ENCODE results near the gene DPT.

The DPT gene

GRCh38 chr1:168664069-168664834, 64.8 kb downstream of the DPT start:
- DNase-seq (ENCODE audit: low spot score in 2 of 2) (no peak), ATAC-seq (replicated peaks; ENCODE audit: extremely low read depth, poor library complexity, severe bottlenecking) (no peak)
- no peaks in the 10 kb centered on the region for H3K4me1 Mint-ChIP-seq
- H3K36me3 Mint-ChIP-seq (ENCODE audit: insufficient read depth), result no peaks in the 10 kb centered on the region
- no peak overlapping the region for H3K27ac Mint-ChIP-seq (ENCODE audit: low read depth)
- no peak overlapping the region for H3K4me3 Mint-ChIP-seq
- H3K27me3 Mint-ChIP-seq, result peaks cover 19% of the 10 kb centered on the region
- no peaks in the 10 kb centered on the region for H3K9me3 Mint-ChIP-seq

GRCh38 chr1:168656485-168656884, 72.5 kb downstream of the DPT start:
- no peaks in the 10 kb centered on the region for H3K36me3 Mint-ChIP-seq (ENCODE audit: insufficient read depth)
- no peak overlapping the region for H3K4me3 Mint-ChIP-seq
- H3K27ac Mint-ChIP-seq (ENCODE audit: low read depth), result no peak overlapping the region
- ATAC-seq (replicated peaks; ENCODE audit: extremely low read depth, poor library complexity, severe bottlenecking) (no peak), DNase-seq (ENCODE audit: low spot score in 2 of 2) (no peak)
- peaks cover 6% of the 10 kb centered on the region for H3K27me3 Mint-ChIP-seq
- H3K4me1 Mint-ChIP-seq, result no peaks in the 10 kb centered on the region
- no peaks in the 10 kb centered on the region for H3K9me3 Mint-ChIP-seq

GRCh38 chr1:168654198-168654915, 74.6 kb downstream of the DPT start:
- H3K9me3 Mint-ChIP-seq, result no peaks in the 10 kb centered on the region
- no peak overlapping the region for H3K27ac Mint-ChIP-seq (ENCODE audit: low read depth)
- ATAC-seq (replicated peaks; ENCODE audit: extremely low read depth, poor library complexity, severe bottlenecking) (no peak), DNase-seq (ENCODE audit: low spot score in 2 of 2) (no peak)
- no peak overlapping the region for H3K4me3 Mint-ChIP-seq
- H3K36me3 Mint-ChIP-seq (ENCODE audit: insufficient read depth), result no peaks in the 10 kb centered on the region
- H3K4me1 Mint-ChIP-seq, result no peaks in the 10 kb centered on the region
- peaks cover 6% of the 10 kb centered on the region for H3K27me3 Mint-ChIP-seq

GRCh38 chr1:168653567-168653966, 75.4 kb downstream of the DPT start:
- H3K27ac Mint-ChIP-seq (ENCODE audit: low read depth), result no peak overlapping the region
- ATAC-seq (replicated peaks; ENCODE audit: extremely low read depth, poor library complexity, severe bottlenecking), result no peak
- no peaks in the 10 kb centered on the region for H3K4me1 Mint-ChIP-seq
- H3K4me3 Mint-ChIP-seq, result no peak overlapping the region
- peaks cover 6% of the 10 kb centered on the region for H3K27me3 Mint-ChIP-seq
- DNase-seq (ENCODE audit: low spot score in 2 of 2), result no peak
- no peaks in the 10 kb centered on the region for H3K9me3 Mint-ChIP-seq
- H3K36me3 Mint-ChIP-seq (ENCODE audit: insufficient read depth), result no peaks in the 10 kb centered on the region

- H3K27ac Mint-ChIP-seq (ENCODE audit: low read depth), result no peak overlapping the region
- no peaks in the 10 kb centered on the region for H3K9me3 Mint-ChIP-seq
- H3K27me3 Mint-ChIP-seq, result no peaks in the 10 kb centered on the region
- H3K36me3 Mint-ChIP-seq (ENCODE audit: insufficient read depth), result peaks cover 1% of the 10 kb centered on the region
- no peaks in the 10 kb centered on the region for H3K4me1 Mint-ChIP-seq
- no peak for DNase-seq (ENCODE audit: low spot score in 2 of 2)
- H3K4me3 Mint-ChIP-seq, result no peak overlapping the region
- ATAC-seq (replicated peaks; ENCODE audit: extremely low read depth, poor library complexity, severe bottlenecking), result no peak
Measured at GRCh38 chr1:168645721-168646120, 83.3 kb downstream of the DPT start.

Measured in central memory CD8-positive, alpha-beta T cell (primary cell).